Measurements from ENCODE around the gene ZDHHC1. TPM values are rescaled to one million over a fixed set of nuclear protein-coding genes. Genes with fewer than 3 reads are reported as not detected.

ZDHHC1 gene
- total RNA-seq, 2 donors from 2014 or later: 7.9 to 8.7 TPM

DNA sequence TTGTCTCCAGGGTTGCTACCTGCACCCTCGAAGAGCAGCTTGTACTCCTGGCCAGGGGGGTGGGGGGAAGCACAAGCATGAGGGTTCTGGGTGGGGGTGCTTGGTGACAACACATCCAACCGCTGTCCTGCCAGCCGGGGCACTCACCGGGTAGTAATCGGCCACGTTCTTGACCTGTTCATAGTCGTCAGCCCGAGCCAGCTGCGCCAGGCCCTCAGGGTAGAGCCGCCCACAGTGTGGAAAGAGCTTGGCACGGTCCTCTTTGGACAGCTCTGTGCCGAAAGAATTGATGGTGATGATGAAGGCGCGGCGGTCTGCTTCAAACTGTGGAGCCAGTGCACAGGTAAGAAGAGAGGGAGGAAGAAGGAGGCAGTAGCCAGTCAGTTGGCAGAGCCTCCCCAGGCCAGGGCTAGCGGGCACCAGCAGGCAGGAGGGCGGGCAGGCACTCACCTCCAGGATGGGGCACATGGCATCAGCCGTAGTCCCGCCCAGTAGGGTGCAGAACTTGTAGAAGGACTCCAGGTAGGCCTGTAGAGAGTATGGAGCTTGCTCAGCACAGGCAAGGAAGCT lies 22.6 kb upstream of the ZDHHC1 start:
- Histone ChIP-seq H3K27ac (no peak overlapping the region), H3K27me3 (no peaks in the 10 kb centered on the region), H3K36me3 (peaks cover 6% of the 10 kb centered on the region), H3K9ac (ENCODE audit: low read depth in 2 of 2, low read length in 2 of 2) (peak overlapping the region in 1 of 2 donors; percentile 51), H3K4me1 (peaks cover 23% of the 10 kb centered on the region), H3K4me3 (no peak overlapping the region), H3K9me3 (no peaks in the 10 kb centered on the region)
- DNase-seq: peak; percentile 17
- intact Hi-C loops (cut with DNase I): no loop called here
- TF ChIP-seq, protein P1, sequence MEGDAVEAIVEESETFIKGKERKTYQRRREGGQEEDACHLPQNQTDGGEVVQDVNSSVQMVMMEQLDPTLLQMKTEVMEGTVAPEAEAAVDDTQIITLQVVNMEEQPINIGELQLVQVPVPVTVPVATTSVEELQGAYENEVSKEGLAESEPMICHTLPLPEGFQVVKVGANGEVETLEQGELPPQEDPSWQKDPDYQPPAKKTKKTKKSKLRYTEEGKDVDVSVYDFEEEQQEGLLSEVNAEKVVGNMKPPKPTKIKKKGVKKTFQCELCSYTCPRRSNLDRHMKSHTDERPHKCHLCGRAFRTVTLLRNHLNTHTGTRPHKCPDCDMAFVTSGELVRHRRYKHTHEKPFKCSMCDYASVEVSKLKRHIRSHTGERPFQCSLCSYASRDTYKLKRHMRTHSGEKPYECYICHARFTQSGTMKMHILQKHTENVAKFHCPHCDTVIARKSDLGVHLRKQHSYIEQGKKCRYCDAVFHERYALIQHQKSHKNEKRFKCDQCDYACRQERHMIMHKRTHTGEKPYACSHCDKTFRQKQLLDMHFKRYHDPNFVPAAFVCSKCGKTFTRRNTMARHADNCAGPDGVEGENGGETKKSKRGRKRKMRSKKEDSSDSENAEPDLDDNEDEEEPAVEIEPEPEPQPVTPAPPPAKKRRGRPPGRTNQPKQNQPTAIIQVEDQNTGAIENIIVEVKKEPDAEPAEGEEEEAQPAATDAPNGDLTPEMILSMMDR (IDR thresholded peaks at IDR 0.05): no peak

DNA sequence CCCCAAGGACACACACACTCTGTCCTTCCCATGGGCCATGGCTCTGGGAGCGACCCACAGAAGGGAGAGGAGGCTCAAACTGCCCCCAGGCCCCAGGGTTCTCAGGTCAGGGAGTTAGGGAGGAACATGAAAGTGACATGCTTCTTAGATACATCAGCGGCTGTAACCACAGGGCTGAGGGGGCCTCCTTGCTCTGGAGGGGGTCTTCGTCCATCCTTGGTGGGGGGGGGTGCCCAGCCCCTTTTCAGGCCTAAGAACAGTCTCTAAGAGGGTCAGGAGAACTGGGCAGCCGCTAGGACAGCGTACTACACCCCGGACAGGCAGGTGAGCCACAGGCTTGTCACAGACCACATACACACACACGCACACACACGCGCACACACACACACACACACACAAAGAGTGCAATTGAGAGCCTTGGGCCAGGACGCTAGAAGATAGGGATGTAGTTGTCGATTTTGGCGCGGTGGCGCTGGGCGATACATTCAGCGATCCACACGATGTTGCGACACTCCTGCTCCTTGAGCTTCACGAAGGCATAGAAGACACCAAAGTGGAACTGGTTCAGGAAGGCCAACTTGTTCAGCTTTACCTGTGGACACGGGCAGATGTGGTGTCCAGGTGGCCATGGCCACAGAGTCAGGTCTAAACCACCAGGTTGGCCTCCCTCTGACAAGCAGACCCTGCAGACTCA lies 22.0 kb upstream of the ZDHHC1 start:
- Histone ChIP-seq H3K27ac (no peak overlapping the region), H3K36me3 (peaks cover 6% of the 10 kb centered on the region), H3K27me3 (no peaks in the 10 kb centered on the region), H3K4me3 (no peak overlapping the region), H3K4me1 (peaks cover 21% of the 10 kb centered on the region), H3K9me3 (no peaks in the 10 kb centered on the region), H3K9ac (ENCODE audit: low read depth in 2 of 2, low read length in 2 of 2) (no peak overlapping the region)
- intact Hi-C loops (cut with DNase I): no loop called here
- TF ChIP-seq, protein P1 (IDR thresholded peaks at IDR 0.05): no peak
- peak; percentile 19 for DNase-seq

DNA sequence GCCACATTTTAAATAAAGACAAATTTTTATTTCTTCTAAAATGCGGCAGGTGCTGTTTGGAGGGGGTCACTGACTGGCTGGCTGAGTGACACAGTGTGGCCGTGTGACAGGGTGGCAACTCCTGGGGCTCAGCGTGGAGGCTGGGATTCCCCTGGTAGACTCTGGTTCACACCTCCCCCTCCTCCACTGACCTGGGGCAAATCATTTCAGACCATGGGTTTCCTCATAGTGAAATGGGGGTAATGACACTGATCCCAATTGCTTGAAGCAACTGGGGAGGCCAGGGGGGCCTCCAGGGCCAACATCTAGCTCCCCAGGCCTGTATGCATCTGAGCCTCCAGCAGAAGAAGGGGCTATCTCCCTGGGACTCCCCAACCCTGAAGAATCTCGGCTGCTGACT lies 21.2 kb upstream of the ZDHHC1 start:
- Histone ChIP-seq H3K36me3 (peaks cover 6% of the 10 kb centered on the region), H3K27me3 (no peaks in the 10 kb centered on the region), H3K27ac (no peak overlapping the region), H3K9me3 (no peaks in the 10 kb centered on the region), H3K4me1 (peaks cover 14% of the 10 kb centered on the region), H3K4me3 (no peak overlapping the region), H3K9ac (ENCODE audit: low read depth in 2 of 2, low read length in 2 of 2) (no peak overlapping the region)
- no peak for DNase-seq
- TF ChIP-seq, protein P1 (IDR thresholded peaks at IDR 0.05): no peak
- intact Hi-C loops (cut with DNase I): no loop called here

DNA sequence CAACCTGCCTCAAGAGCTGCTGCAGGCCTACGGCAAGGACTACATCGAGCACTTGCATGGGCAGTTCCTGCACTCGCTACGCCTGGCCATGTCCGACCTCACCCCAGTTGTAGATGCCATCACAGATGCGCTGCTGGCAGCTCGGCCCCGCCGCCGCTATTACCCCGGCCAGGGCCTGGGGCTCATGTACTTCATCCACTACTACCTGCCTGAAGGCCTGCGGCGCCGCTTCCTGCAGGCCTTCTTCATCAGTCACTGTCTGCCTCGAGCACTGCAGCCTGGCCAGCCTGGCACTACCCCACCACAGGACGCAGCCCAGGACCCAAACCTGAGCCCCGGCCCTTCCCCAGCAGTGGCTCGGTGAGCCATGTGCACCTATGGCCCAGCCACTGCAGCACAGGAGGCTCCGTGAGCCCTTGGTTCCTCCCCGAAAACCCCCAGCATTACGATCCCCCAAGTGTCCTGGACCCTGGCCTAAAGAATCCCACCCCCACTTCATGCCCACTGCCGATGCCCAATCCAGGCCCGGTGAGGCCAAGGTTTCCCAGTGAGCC lies 20.4 kb upstream of the ZDHHC1 start:
- TF ChIP-seq, protein P1 (IDR thresholded peaks at IDR 0.05): no peak
- intact Hi-C loops (cut with DNase I): no loop called here
- Histone ChIP-seq H3K9me3 (no peaks in the 10 kb centered on the region), H3K4me3 (no peak overlapping the region), H3K9ac (ENCODE audit: low read depth in 2 of 2, low read length in 2 of 2) (no peak overlapping the region), H3K4me1 (peaks cover 6% of the 10 kb centered on the region), H3K36me3 (peaks cover 6% of the 10 kb centered on the region), H3K27me3 (no peaks in the 10 kb centered on the region), H3K27ac (no peak overlapping the region)
- DNase-seq: peak; percentile 18

DNA sequence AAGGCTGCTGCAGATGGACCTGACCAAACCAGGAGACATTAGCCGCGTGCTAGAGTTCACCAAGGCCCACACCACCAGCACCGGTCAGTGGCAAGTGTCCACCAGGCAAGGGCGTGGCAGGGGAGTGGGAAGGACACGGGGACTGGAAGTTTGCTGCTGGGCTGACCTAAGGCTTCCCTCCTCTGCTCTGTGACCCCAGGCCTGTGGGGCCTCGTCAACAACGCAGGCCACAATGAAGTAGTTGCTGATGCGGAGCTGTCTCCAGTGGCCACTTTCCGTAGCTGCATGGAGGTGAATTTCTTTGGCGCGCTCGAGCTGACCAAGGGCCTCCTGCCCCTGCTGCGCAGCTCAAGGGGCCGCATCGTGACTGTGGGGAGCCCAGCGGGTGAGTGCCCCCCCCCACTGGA lies 19.5 kb upstream of the ZDHHC1 start:
- TF ChIP-seq, protein P1 (IDR thresholded peaks at IDR 0.05): no peak
- peaks cover 1% of the 10 kb centered on the region for H3K4me1 ChIP-seq
- no peak overlapping the region for H3K27ac ChIP-seq
- H3K9me3 ChIP-seq: no peaks in the 10 kb centered on the region
- no peak overlapping the region for H3K9ac ChIP-seq (ENCODE audit: low read depth in 2 of 2, low read length in 2 of 2)
- H3K36me3 ChIP-seq: peaks cover 6% of the 10 kb centered on the region
- DNase-seq: peak; percentile 18
- intact Hi-C loops (cut with DNase I): no loop called here
- no peak overlapping the region for H3K4me3 ChIP-seq
- H3K27me3 ChIP-seq: no peaks in the 10 kb centered on the region
